Measurements from ENCODE around the gene ERF.

The ERF gene

GRCh38 chr19:42252365-42253244, 2.3 kb downstream of the ERF start:
- Histone ChIP-seq H3K4me3 (ENCODE audit: low read depth, low read length) (peak overlapping the region; percentile 93), H3K27me3 (replicated peaks) (no peaks in the 10 kb centered on the region), H3K27ac (peak overlapping the region; percentile 57), H3K36me3 (replicated peaks) (peaks cover 22% of the 10 kb centered on the region)
- in situ Hi-C loops (cut with HindIII; ENCODE audit: low pct_ligation_motif_present, low sequenced_read_pairs) = no loop called here
- DNase-seq = no peak
- TF ChIP-seq, protein P1, sequence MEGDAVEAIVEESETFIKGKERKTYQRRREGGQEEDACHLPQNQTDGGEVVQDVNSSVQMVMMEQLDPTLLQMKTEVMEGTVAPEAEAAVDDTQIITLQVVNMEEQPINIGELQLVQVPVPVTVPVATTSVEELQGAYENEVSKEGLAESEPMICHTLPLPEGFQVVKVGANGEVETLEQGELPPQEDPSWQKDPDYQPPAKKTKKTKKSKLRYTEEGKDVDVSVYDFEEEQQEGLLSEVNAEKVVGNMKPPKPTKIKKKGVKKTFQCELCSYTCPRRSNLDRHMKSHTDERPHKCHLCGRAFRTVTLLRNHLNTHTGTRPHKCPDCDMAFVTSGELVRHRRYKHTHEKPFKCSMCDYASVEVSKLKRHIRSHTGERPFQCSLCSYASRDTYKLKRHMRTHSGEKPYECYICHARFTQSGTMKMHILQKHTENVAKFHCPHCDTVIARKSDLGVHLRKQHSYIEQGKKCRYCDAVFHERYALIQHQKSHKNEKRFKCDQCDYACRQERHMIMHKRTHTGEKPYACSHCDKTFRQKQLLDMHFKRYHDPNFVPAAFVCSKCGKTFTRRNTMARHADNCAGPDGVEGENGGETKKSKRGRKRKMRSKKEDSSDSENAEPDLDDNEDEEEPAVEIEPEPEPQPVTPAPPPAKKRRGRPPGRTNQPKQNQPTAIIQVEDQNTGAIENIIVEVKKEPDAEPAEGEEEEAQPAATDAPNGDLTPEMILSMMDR (IDR thresholded peaks at IDR 0.05; ENCODE audit: low read depth, low read length, missing control alignments) = no peak

- no peak for DNase-seq
- H3K4me3 ChIP-seq (ENCODE audit: low read depth, low read length) = peak overlapping the region; percentile 93
- peaks cover 22% of the 10 kb centered on the region for H3K36me3 ChIP-seq (replicated peaks)
- in situ Hi-C loops (cut with HindIII; ENCODE audit: low pct_ligation_motif_present, low sequenced_read_pairs) = no loop called here
- no peaks in the 10 kb centered on the region for H3K27me3 ChIP-seq (replicated peaks)
- TF ChIP-seq, protein P1 (IDR thresholded peaks at IDR 0.05; ENCODE audit: low read depth, low read length, missing control alignments) = no peak
- peak overlapping the region; percentile 51 for H3K27ac ChIP-seq
Measured at GRCh38 chr19:42251572-42252358, 3.2 kb downstream of the ERF start.

DNA sequence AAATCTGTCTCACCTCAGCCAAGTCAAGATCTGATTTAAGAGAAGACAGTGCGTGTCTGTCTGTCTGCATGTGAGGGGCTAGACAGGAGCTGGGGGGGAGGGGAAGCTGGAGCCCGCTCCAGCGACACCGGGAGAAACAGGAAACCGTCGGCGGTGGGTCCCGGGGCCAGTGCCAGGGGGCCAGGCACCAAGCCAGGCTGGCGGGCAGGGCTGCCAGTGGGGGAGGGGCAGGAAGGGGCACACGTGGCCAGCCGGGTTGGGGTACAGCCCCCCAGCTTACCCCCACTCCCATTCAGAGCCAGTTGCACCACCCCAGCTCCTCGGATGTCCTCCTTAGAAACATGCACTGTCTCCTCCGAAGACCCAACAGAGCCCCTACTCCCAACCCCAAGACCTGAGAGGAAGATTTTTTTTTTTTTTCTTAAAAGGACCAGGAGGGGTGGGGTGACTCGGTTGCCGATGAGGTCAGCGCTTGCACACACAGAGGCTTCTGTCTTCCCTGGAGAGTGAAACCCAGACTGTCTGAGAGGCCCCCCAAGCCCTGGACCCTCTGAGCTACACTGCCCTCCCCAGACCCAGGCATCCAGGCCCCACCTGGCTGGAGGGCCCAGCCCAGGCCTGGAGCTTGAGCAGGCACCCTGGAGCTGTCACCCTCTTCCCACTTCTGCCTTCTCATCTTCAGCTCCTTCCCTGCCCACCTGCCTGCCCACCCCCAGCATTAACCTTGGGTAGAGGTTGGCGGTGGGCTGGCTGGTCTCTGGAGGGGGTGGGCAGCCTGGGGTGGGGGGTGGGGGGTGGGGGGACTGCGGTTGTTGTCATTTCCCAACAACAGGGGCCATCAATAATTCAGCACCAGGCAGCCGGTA, 4.0 kb downstream of the ERF start:
- Histone ChIP-seq H3K27ac (peak overlapping the region; percentile 1), H3K27me3 (replicated peaks) (no peaks in the 10 kb centered on the region), H3K36me3 (replicated peaks) (peaks cover 22% of the 10 kb centered on the region), H3K4me3 (ENCODE audit: low read depth, low read length) (peak overlapping the region; percentile 17)
- DNase-seq = no peak
- in situ Hi-C loops (cut with HindIII; ENCODE audit: low pct_ligation_motif_present, low sequenced_read_pairs) = no loop called here
- TF ChIP-seq, protein P1 (IDR thresholded peaks at IDR 0.05; ENCODE audit: low read depth, low read length, missing control alignments) = no peak

DNA sequence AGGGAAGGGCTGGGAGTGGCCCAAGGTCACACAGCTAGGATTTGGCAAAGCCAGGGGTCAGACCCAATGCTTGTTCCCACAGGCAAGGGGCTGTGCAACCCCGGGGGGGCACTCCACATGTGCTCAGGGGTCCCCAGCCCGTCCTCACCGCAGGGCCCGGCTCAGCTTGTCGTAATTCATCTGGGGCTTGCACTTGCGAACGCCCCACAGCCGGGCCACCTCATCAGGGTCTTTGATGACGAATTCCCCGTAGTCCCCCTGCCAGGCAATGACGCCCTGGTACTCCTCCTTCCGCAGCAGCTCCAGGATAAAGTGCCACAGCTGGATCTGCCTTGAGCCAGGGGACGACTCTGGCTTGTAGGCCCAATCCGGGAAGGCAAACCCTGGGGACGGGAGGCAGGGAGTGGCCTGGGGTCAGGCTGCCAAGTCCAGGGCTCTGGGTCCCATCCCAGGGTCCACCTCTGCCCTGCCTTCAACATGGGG, 4.7 kb downstream of the ERF start:
- no peak for DNase-seq
- no peak overlapping the region for H3K4me3 ChIP-seq (ENCODE audit: low read depth, low read length)
- TF ChIP-seq, protein P1 (IDR thresholded peaks at IDR 0.05; ENCODE audit: low read depth, low read length, missing control alignments) = no peak
- no peaks in the 10 kb centered on the region for H3K27me3 ChIP-seq (replicated peaks)
- H3K27ac ChIP-seq = peak overlapping the region; percentile 1
- H3K36me3 ChIP-seq (replicated peaks) = peaks cover 22% of the 10 kb centered on the region
- in situ Hi-C loops (cut with HindIII; ENCODE audit: low pct_ligation_motif_present, low sequenced_read_pairs) = no loop called here

DNA sequence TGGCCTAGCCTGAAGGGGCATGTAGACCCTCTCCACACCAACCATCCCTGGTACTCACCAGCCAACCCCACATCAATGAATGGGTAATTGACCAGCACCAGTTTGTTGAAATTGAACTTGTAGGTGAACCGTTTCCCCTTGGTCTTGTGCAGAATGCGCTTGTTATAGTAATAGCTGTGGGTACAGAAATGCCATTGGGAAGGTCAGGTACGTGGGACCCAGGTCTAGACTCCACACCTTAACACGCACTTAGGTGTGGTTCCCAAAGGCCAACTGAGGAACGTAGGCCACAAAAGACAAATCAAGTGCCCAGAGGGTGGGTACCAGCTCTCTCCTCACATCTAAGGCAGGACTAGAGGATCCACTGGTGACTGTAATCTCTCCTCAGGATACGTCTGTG, 5.2 kb downstream of the ERF start:
- TF ChIP-seq, protein P1 (IDR thresholded peaks at IDR 0.05; ENCODE audit: low read depth, low read length, missing control alignments) = no peak
- Histone ChIP-seq H3K27ac (no peak overlapping the region), H3K27me3 (replicated peaks) (no peaks in the 10 kb centered on the region), H3K4me3 (ENCODE audit: low read depth, low read length) (no peak overlapping the region), H3K36me3 (replicated peaks) (peaks cover 22% of the 10 kb centered on the region)
- DNase-seq = no peak
- in situ Hi-C loops (cut with HindIII; ENCODE audit: low pct_ligation_motif_present, low sequenced_read_pairs) = no loop called here

Measured in brain microvascular endothelial cell (primary cell).